Measurements from ENCODE around the gene CHRND. TPM values are rescaled to one million over a fixed set of nuclear protein-coding genes. Genes with fewer than 3 reads are reported as not detected.

The CHRND gene
- total and polyA plus RNA-seq, 9 donors, result 83.7 to 163 (median 138) TPM

DNA sequence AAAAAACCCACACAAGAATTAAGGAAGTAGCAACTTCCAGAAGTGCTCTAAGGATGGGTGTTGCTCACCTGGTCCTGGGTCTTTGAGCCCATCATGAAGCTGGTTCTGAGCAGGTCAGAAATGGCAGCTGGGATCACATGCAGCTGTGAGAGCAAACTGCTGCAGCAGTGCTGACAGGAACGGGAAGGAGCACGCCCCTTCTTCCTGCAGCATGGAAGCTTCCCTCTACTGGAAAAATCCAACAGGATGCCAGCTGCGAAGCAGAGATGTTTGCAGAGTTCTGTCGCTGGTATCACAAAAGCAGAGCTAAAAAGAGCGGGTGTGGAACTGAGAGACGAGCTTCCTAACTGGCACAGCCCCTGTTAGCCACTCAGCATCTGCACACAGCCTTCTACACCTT, 58.3 kb downstream of the CHRND start:
- WGBS (ENCODE audit: insufficient coverage), result 85% methylated on average over 3 of the region's 6 CpGs
- peaks cover 22% of the 10 kb centered on the region for H3K4me1 ChIP-seq (ENCODE audit: control insufficient read depth, insufficient read depth, low read length)

More for the DNA sequence above, 58.3 kb downstream of the CHRND start:
- Histone ChIP-seq H3K4me3 (ENCODE audit: low read length) (no peak overlapping the region), H3K27me3 (ENCODE audit: control insufficient read depth, insufficient read depth, low read length) (no peaks in the 10 kb centered on the region), H3K36me3 (ENCODE audit: control insufficient read depth, insufficient read depth, low read length) (peaks cover 29% of the 10 kb centered on the region), H3K9me3 (replicated peaks; ENCODE audit: control insufficient read depth, low read depth, low read length) (peaks cover 2% of the 10 kb centered on the region), H3K27ac (ENCODE audit: low read length) (no peak overlapping the region)
- no peak for DNase-seq

Other genes starting within 250 kb of the CHRND start
- 0.09 TPM for gene ALPP, start 147.4 kb upstream of the CHRND start, total RNA-seq
- under 1 TPM in 1 of 8 donors, not detected in 7; 0.30 TPM for gene ALPP, start 147.4 kb upstream of the CHRND start, polyA plus RNA-seq (ENCODE audit: insufficient read depth in 1 of 8, insufficient read length in 8 of 8, low replicate concordance in 1 of 8)
- not detected for gene ALPG, start 119.3 kb upstream of the CHRND start, total RNA-seq
- not detected for gene ALPG, start 119.3 kb upstream of the CHRND start, polyA plus RNA-seq (ENCODE audit: insufficient read depth in 1 of 8, insufficient read length in 8 of 8, low replicate concordance in 1 of 8)
- not detected for gene ALPI, start 70.0 kb upstream of the CHRND start, total RNA-seq
- gene ALPI, start 70.0 kb upstream of the CHRND start, polyA plus RNA-seq (ENCODE audit: insufficient read depth in 1 of 8, insufficient read length in 8 of 8, low replicate concordance in 1 of 8), result 1 to 10 TPM in 1 of 8 donors, under 1 TPM in 1, not detected in 6; 0.63 to 3.7 TPM
- gene ECEL1, start 38.3 kb upstream of the CHRND start, total RNA-seq, result 0.31 TPM
- under 1 TPM; 0.18 to 0.45 (median 0.33) TPM for gene ECEL1, start 38.3 kb upstream of the CHRND start, polyA plus RNA-seq (ENCODE audit: insufficient read depth in 1 of 8, insufficient read length in 8 of 8, low replicate concordance in 1 of 8)
- 2.6 TPM for gene PRSS56, start 5.8 kb upstream of the CHRND start, total RNA-seq
- gene PRSS56, start 5.8 kb upstream of the CHRND start, polyA plus RNA-seq (ENCODE audit: insufficient read depth in 1 of 8, insufficient read length in 8 of 8, low replicate concordance in 1 of 8), result 1 to 10 TPM; 1.7 to 2.5 (median 2.1) TPM
- 77.7 TPM for gene CHRNG, start 13.5 kb downstream of the CHRND start, total RNA-seq
- gene CHRNG, start 13.5 kb downstream of the CHRND start, polyA plus RNA-seq (ENCODE audit: insufficient read depth in 1 of 8, insufficient read length in 8 of 8, low replicate concordance in 1 of 8), result 100 to 1,000 TPM in 4 of 8 donors, 10 to 100 TPM in 4; 75.0 to 165 (median 105) TPM
- 5.1 TPM for gene TIGD1, start 24.4 kb downstream of the CHRND start, total RNA-seq
- gene TIGD1, start 24.4 kb downstream of the CHRND start, polyA plus RNA-seq (ENCODE audit: insufficient read depth in 1 of 8, insufficient read length in 8 of 8, low replicate concordance in 1 of 8), result 1 to 10 TPM; 5.2 to 7.6 (median 6.2) TPM
- gene EIF4E2, start 24.5 kb downstream of the CHRND start, total RNA-seq, result 115 TPM
- 100 to 1,000 TPM; 105 to 135 (median 122) TPM for gene EIF4E2, start 24.5 kb downstream of the CHRND start, polyA plus RNA-seq (ENCODE audit: insufficient read depth in 1 of 8, insufficient read length in 8 of 8, low replicate concordance in 1 of 8)
- 7.0 TPM for gene EFHD1, start 107.4 kb downstream of the CHRND start, total RNA-seq
- 10 to 100 TPM; 20.1 to 39.6 (median 28.1) TPM for gene EFHD1, start 107.4 kb downstream of the CHRND start, polyA plus RNA-seq (ENCODE audit: insufficient read depth in 1 of 8, insufficient read length in 8 of 8, low replicate concordance in 1 of 8)
- 49.4 TPM for gene GIGYF2, start 171.2 kb downstream of the CHRND start, total RNA-seq
- gene GIGYF2, start 171.2 kb downstream of the CHRND start, polyA plus RNA-seq (ENCODE audit: insufficient read depth in 1 of 8, insufficient read length in 8 of 8, low replicate concordance in 1 of 8), result 10 to 100 TPM; 26.4 to 48.2 (median 40.8) TPM